HG03521 (cell line): ENCODE data around the gene CAPZB.

ENCODE experiments used
- ATAC-seq: cut with Tn5 transposase; IDR thresholded peaks from one replicate; pipeline ENCODE4 v1.9.1; 2021; ENCODE audit warnings: mild to moderate bottlenecking, moderate library complexity; ENCODE audit not compliant: unreplicated experiment

Gene CAPZB

GRCh38 chr1:19371226-19372135 is 113.9 kb downstream of the CAPZB start:
- no peak for ATAC-seq

- ATAC-seq = no peak
These were observed 114.7 kb downstream of the CAPZB start for GRCh38 chr1:19370453-19371170.

- ATAC-seq = no peak
These were observed 115.8 kb downstream of the CAPZB start for GRCh38 chr1:19369396-19370090.

- ATAC-seq = no peak
These were observed 116.4 kb downstream of the CAPZB start for GRCh38 chr1:19368964-19369363.

GRCh38 chr1:19368050-19368449 is 117.3 kb downstream of the CAPZB start:
- no peak for ATAC-seq

- ATAC-seq = no peak
These were observed 117.7 kb downstream of the CAPZB start for GRCh38 chr1:19367584-19368041.

- no peak for ATAC-seq
These were observed 118.5 kb downstream of the CAPZB start for GRCh38 chr1:19366599-19367536.

- no peak for ATAC-seq
These were observed 119.6 kb downstream of the CAPZB start for GRCh38 chr1:19365721-19366120.

GRCh38 chr1:19363536-19364152 is 121.7 kb downstream of the CAPZB start:
- no peak for ATAC-seq

GRCh38 chr1:19361611-19362147 is 123.7 kb downstream of the CAPZB start:
- no peak for ATAC-seq

GRCh38 chr1:19360843-19361610 is 124.3 kb downstream of the CAPZB start:
- no peak for ATAC-seq

- ATAC-seq = no peak
These were observed 124.9 kb downstream of the CAPZB start for GRCh38 chr1:19360432-19360831.

- ATAC-seq = no peak
These were observed 125.3 kb downstream of the CAPZB start for GRCh38 chr1:19360016-19360415.

- ATAC-seq = no peak
These were observed 126.0 kb downstream of the CAPZB start for GRCh38 chr1:19359357-19359756.

- no peak for ATAC-seq
These were observed 126.6 kb downstream of the CAPZB start for GRCh38 chr1:19358710-19359109.

GRCh38 chr1:19357299-19357986 is 127.9 kb downstream of the CAPZB start:
- ATAC-seq = no peak

- no peak for ATAC-seq
These were observed 129.1 kb downstream of the CAPZB start for GRCh38 chr1:19356266-19356665.

- no peak for ATAC-seq
These were observed 130.8 kb downstream of the CAPZB start for GRCh38 chr1:19354531-19354981.
